T-cell (primary cell): ENCODE results near the gene OLFML1. TPM values are rescaled to one million over a fixed set of nuclear protein-coding genes. Genes with fewer than 3 reads are reported as not detected.
"Not testable (repeated sequence)": the region's sequence is repeated elsewhere in the genome, so short reads cannot be mapped to it uniquely, and the experiment has no call there.

Source experiments
- ATAC-seq, 4 experiments: fragments of 200-7000 bp in 3 of 4; fragments of 150-1000 bp in 1 of 4; cut with Tn5 transposase; replicated peaks in 1 of 4; 1 replicate in 3 of 4; 2 replicates in 1 of 4; pipeline ENCODE4 v1.10.0; 2021; ENCODE audit warnings: moderate library complexity in 3 of 4, mild to moderate bottlenecking in 2 of 4, moderate number of reproducible peaks in 1 of 4
- CTCF ChIA-PET, 2 donors: fragments of 300-600 bp; sonication (Branson Sonifier 250); formaldehyde crosslinking; loops; one replicate each; lab custom pipeline; 2022; ENCODE audit warnings: antibody characterized with exemption in 2 of 2; lab: Charles Lee
- POLR2A ChIA-PET, 2 donors: fragments of 300-600 bp; sonication (Branson Sonifier 250); formaldehyde crosslinking; loops; one replicate each; lab custom pipeline; 2022; ENCODE audit warnings: antibody characterized with exemption in 2 of 2; lab: Charles Lee
- DNase-seq, 35 experiments: peaks; one replicate each; pipeline versions ENCODE4 v3.0.0 to v3.0.0-alpha.2; 2013 to 2023
- H3K27ac ChIP-seq: one replicate; pipeline ENCODE4 v1.5.1; 2013; ENCODE audit warnings: low read length
- H3K27me3 ChIP-seq, 2 experiments: replicated peaks in 1 of 2; 1 replicate in 1 of 2; 2 replicates in 1 of 2; pipeline versions ENCODE4 v1.6.1 to v1.7.0; 2013; ENCODE audit warnings: low read length in 1 of 2, mixed read lengths in 1 of 2; ENCODE audit not compliant: control insufficient read depth in 2 of 2, insufficient read depth in 2 of 2; ENCODE audit errors: extremely low read depth in 1 of 2
- H3K36me3 ChIP-seq, 2 donors: 1 replicate in 1 of 2; 2 replicates in 1 of 2; pipeline versions ENCODE4 v1.6.1 to v1.7.0; 2013; ENCODE audit warnings: low read length in 1 of 2; ENCODE audit not compliant: control insufficient read depth in 2 of 2, insufficient read depth in 1 of 2; ENCODE audit errors: extremely low read depth in 1 of 2
- H3K4me1 ChIP-seq, 2 experiments: 1 replicate in 1 of 2; 2 replicates in 1 of 2; pipeline versions ENCODE4 v1.6.1 to v1.7.0; 2013; ENCODE audit warnings: low read length in 2 of 2, mixed read lengths in 1 of 2; ENCODE audit not compliant: insufficient read depth in 2 of 2, control insufficient read depth in 1 of 2; ENCODE audit errors: extremely low read depth in 1 of 2
- H3K4me3 ChIP-seq, 2 donors: 1 replicate in 1 of 2; 2 replicates in 1 of 2; pipeline versions ENCODE4 v1.5.1 to v1.7.0; 2013; ENCODE audit warnings: mild to moderate bottlenecking in 2 of 2, low read length in 1 of 2, moderate library complexity in 1 of 2; ENCODE audit not compliant: control insufficient read depth in 1 of 2; ENCODE audit errors: extremely low read depth in 1 of 2
- H3K9me3 ChIP-seq: 2 replicates; pipeline ENCODE4 v1.7.0; 2013
- H3K27ac Mint-ChIP-seq, 2 donors: one replicate each; pipeline ENCODE4 v1.8.0; 2020 to 2021; ENCODE audit warnings: mild to moderate bottlenecking in 2 of 2, mixed read lengths in 2 of 2
- H3K27me3 Mint-ChIP-seq, 2 donors: one replicate each; pipeline ENCODE4 v1.8.0; 2021 to 2022; ENCODE audit warnings: mixed read lengths in 2 of 2
- H3K36me3 Mint-ChIP-seq: one replicate; pipeline ENCODE4 v1.8.0; 2021; ENCODE audit warnings: mixed read lengths
- H3K4me1 Mint-ChIP-seq, 3 donors: one replicate each; pipeline ENCODE4 v1.8.0; 2020 to 2022; ENCODE audit warnings: mixed read lengths in 3 of 3, mild to moderate bottlenecking in 1 of 3
- H3K4me3 Mint-ChIP-seq, 3 donors: one replicate each; pipeline ENCODE4 v1.8.0; 2020 to 2022; ENCODE audit warnings: mild to moderate bottlenecking in 3 of 3, mixed read lengths in 3 of 3, moderate library complexity in 3 of 3
- H3K9me3 Mint-ChIP-seq, 3 donors: one replicate each; pipeline ENCODE4 v1.8.0; 2020 to 2022; ENCODE audit warnings: mixed read lengths in 3 of 3
- WGBS: methylation state at CpG from one replicate; pipeline ENCODE4 v1.1.5; 2013; ENCODE audit warnings: missing lambda C conversion rate; ENCODE audit not compliant: insufficient coverage; 5-methylcytosine and 5-hydroxymethylcytosine counted together
- total RNA-seq, 35 experiments: library from RNA in 6 of 35; stranded (reverse) in 6 of 35; fragments of 120-200 nt in 1 of 35; gene quantifications; one replicate each; pipeline versions ENCODE4 v1.2.1 to v1.2.4 and lab custom pipeline; 2013 to 2026

The OLFML1 gene
- total RNA-seq, 5 donors from 2014 or later (not counting 1 experiment from before 2014, with no cell fraction given) = 0.16 TPM; not detected in 4

DNA sequence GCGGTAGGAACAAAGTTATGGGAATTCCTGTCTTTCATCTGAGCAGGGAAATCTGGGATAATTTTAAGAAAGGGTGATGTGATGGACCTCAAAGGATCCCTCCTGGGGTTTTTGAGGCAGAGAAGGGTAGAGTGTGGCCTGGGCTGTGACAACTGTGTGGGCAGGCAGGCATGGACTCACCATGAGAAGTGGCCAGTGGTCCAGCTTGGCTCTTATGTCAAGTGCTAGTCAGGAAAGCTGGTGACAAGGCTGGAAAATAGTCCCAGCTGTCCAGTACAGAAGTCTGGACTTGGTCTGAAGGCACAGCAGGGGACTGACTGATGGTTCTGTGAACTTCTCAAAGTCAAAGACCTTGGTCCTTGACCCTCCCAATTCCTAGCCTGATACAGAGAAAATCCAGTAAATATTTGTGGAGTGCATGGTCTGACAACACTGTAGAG, 30.2 kb downstream of the OLFML1 start:
- Histone ChIP-seq H3K27me3 (peaks cover 0 to 8% of the 10 kb centered on the region in 2 experiments), H3K27ac (no peak overlapping the region), H3K4me3 (no peak overlapping the region), H3K9me3 (no peaks in the 10 kb centered on the region), H3K4me1 (peaks cover 22 to 57% of the 10 kb centered on the region in 2 experiments), H3K36me3 (no peaks in the 10 kb centered on the region)
- Mint-ChIP-seq H3K4me3 (peak overlapping the region; percentile 41 to 95 (median 91)), H3K36me3 (no peaks in the 10 kb centered on the region), H3K9me3 (peaks cover 0 to 10% (median 0%) of the 10 kb centered on the region in 3 donors), H3K4me1 (peaks cover 53 to 67% (median 66%) of the 10 kb centered on the region in 3 donors), H3K27me3 (peaks cover 0 to 3% of the 10 kb centered on the region in 2 donors), H3K27ac (peak overlapping the region in 1 of 2 donors; percentile 72)
- ChIA-PET CTCF (interaction anchor here in 1 of 2 donors (0.7 to 1.0 kb wide), 4 partner anchors 142 to 473 kb away, joined by 3 to 4 read pairs (median 3); partner anchors contain the start of gene EIF3F), POLR2A (interaction anchor here (0.7 to 0.8 kb wide), 2 partner anchors 25 to 1119 kb away, joined by 3 to 4 read pairs; no protein-coding TSS in a partner anchor)
- ATAC-seq = no peak
- no peak for DNase-seq
- WGBS = 93% methylated on average over 1 of the region's 1 CpG

DNA sequence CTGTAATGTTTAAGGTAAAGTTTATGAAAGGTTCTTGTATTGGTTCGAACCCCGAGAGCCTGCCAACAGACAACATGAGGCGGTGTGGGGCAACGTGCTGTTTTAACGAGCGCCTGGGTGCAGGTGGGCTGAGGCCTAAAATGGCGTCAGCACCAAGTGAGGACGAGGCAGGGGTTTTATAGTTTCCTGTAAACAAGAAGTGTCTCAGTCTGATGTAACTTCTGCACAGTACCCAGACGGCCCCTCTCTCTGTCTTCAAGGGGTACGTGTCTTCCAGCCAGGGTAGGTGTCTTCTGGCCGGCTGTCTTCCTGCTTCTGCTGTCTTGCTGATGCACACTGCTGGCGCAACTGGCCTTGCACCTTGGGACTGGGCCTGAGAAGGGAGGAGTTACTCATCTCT, 31.2 kb downstream of the OLFML1 start:
- H3K36me3 Mint-ChIP-seq = no peaks in the 10 kb centered on the region
- Histone ChIP-seq H3K4me1 (peaks cover 30 to 61% of the 10 kb centered on the region in 2 experiments), H3K27ac (no peak overlapping the region), H3K9me3 (no peaks in the 10 kb centered on the region), H3K36me3 (no peaks in the 10 kb centered on the region), H3K4me3 (no peak overlapping the region), H3K27me3 (peaks cover 0 to 8% of the 10 kb centered on the region in 2 experiments)
- H3K9me3 Mint-ChIP-seq = peaks cover 0 to 10% (median 0%) of the 10 kb centered on the region in 3 donors
- ATAC-seq = peak in 3 of 4 experiments; percentile 7 to 30 (median 24)
- WGBS = 88% methylated on average over 12 of the region's 12 CpGs
- H3K27me3 Mint-ChIP-seq = peaks cover 0 to 3% of the 10 kb centered on the region in 2 donors
- peaks cover 49 to 63% (median 62%) of the 10 kb centered on the region in 3 donors for H3K4me1 Mint-ChIP-seq
- peak overlapping the region; percentile 72 to 84 for H3K27ac Mint-ChIP-seq
- ChIA-PET CTCF (no interaction called here), POLR2A (interaction anchor here in 1 of 2 donors (0.5 kb wide), 1 partner anchor 49 kb away, joined by 4 read pairs; no protein-coding TSS in a partner anchor)
- peak overlapping the region in 2 of 3 donors; percentile 37 to 91 for H3K4me3 Mint-ChIP-seq
- peak in 19 of 35 experiments; percentile 8 to 63 (median 23) for DNase-seq

DNA sequence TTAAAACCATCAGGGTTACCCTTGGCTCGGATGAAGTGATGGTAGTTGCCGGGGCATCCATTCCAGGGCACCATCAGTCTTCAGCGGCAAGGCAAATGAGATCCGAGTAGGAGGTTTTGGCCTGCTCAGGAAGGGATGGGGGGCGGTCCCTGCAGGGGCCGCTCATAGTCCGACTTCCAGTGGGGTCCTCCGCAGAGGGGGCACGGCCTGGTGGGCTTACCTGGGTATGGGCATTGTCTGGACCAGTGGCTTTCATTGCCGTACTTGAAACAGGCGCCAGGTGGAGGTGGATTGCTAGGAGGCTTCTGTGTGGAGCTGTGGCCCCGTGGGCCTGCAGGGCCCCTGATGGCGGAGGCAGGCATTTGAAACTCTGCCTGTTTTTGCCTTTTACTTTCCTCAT, 32.4 kb downstream of the OLFML1 start:
- H3K4me3 ChIP-seq, H3K27ac ChIP-seq, ATAC-seq, H3K9me3 Mint-ChIP-seq, DNase-seq, CTCF ChIA-PET, H3K36me3 Mint-ChIP-seq, H3K27ac Mint-ChIP-seq, H3K27me3 Mint-ChIP-seq, POLR2A ChIA-PET, H3K27me3 ChIP-seq, H3K36me3 ChIP-seq, H3K9me3 ChIP-seq: not testable (repeated sequence)
- Mint-ChIP-seq H3K4me3 (peak overlapping the region in 1 of 3 donors; percentile 91), H3K4me1 (peaks cover 36 to 53% (median 49%) of the 10 kb centered on the region in 3 donors)
- 77% methylated on average over 10 of the region's 13 CpGs for WGBS
- H3K4me1 ChIP-seq = peaks cover 26 to 61% of the 10 kb centered on the region in 2 experiments

DNA sequence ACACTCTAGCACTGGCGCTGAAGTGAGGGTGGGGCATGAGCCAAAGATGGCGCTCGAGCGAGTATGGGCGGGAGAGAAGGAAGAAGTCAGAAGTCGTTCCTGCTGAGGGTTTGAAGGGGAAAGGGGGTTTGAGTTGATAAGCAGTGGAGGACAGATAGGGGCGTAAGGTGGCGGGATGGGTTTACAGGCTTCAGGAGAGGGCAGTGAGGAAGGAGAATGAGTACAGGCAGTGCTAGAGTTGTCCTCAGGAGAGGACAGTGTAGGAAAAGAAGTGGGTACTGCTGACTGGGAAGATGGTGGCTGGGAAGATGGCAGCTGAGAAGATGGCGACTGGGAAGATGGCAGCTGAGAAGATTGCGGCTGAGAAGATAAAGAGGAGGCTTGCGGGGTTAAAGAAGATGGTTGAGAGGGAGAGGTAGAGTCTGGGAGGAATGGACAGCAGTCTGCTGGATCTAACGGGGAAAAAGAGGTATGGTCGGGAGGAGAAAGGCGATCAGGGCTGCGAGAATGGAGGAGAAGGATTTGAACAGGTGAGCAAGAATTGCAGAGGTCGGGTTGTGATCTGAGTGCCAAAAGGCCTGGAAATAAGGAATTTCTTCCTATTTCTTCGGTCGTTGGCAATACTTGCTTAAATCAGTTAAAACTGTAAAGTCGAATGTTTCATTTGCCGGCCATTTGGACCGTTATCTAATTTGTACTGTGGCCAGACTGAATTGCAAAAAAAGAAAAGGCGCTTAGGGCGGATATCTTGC, 33.7 kb downstream of the OLFML1 start:
- H3K27ac Mint-ChIP-seq = peak overlapping the region; percentile 3 to 47
- no peak overlapping the region for H3K27ac ChIP-seq
- H3K4me3 ChIP-seq = no peak overlapping the region
- H3K4me1 Mint-ChIP-seq = peaks cover 38 to 57% (median 52%) of the 10 kb centered on the region in 3 donors
- peaks cover 0 to 6% of the 10 kb centered on the region in 2 experiments for H3K27me3 ChIP-seq
- POLR2A ChIA-PET = no interaction called here
- ATAC-seq (no peak), DNase-seq (no peak)
- H3K9me3 ChIP-seq = no peaks in the 10 kb centered on the region
- peaks cover 28 to 66% of the 10 kb centered on the region in 2 experiments for H3K4me1 ChIP-seq
- peak overlapping the region in 1 of 3 donors; percentile 21 for H3K4me3 Mint-ChIP-seq
- peaks cover 0 to 3% of the 10 kb centered on the region in 2 donors for H3K27me3 Mint-ChIP-seq
- WGBS = 90% methylated on average over 22 of the region's 23 CpGs
- no peaks in the 10 kb centered on the region for H3K36me3 ChIP-seq
- peaks cover 0 to 10% (median 0%) of the 10 kb centered on the region in 3 donors for H3K9me3 Mint-ChIP-seq
- CTCF ChIA-PET = no interaction called here
- no peaks in the 10 kb centered on the region for H3K36me3 Mint-ChIP-seq

DNA sequence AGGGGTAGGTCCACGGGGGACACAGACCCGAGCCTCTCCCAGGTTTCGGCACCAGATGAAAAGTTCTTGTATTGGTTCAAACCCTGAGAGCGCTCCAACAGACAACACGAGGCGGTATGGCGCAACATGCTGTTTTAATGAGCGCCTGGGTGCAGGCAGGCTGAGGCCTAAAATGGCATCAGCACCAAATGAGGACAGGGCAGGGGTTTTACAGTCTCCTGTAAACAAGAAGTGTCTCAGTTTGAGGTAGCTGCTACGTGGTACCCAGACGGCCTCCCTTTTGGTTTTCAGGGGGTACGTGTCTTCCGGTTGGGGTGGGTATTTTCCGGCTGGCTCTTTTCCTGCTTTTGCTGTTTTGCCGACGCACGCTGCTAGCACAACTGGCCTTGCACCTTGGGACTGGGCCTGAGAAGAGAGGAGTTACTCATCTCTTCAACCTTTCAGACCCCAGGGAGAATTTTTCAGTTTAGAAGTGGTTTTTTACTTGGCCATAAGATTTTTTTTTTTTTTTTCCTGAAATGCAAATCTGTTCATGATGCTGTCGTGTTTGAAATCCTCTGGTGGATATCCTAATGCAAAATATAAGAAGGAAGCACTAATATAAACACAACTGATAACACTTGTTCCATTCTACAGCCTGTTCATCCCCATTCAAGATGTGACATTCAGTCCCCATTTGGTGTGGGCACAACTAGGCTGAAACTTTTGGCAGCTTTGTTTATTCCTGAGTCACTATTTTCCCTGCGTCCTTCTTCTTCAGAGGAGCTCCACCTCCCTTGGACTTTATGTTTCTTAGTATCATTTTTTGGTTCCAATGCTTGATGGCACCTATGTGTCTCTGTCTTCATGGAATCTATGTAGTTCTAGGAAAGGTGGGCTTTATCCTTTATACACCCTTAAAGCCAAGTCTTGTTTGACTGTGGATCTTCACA, 35.0 kb downstream of the OLFML1 start:
- no peak overlapping the region for H3K27ac ChIP-seq
- H3K4me1 ChIP-seq = peaks cover 29 to 71% of the 10 kb centered on the region in 2 experiments
- 76% methylated on average over 10 of the region's 18 CpGs for WGBS

More for the DNA sequence above, 35.0 kb downstream of the OLFML1 start:
- no peak overlapping the region for H3K27ac Mint-ChIP-seq
- peaks cover 0 to 3% of the 10 kb centered on the region in 2 donors for H3K27me3 Mint-ChIP-seq
- no peaks in the 10 kb centered on the region for H3K27me3 ChIP-seq
- peaks cover 0 to 10% (median 0%) of the 10 kb centered on the region in 3 donors for H3K9me3 Mint-ChIP-seq
- ChIA-PET CTCF (interaction anchor here in 1 of 2 donors (0.5 to 2.0 kb wide), 3 partner anchors 14 to 1029 kb away, joined by 3 to 5 read pairs (median 3); no protein-coding TSS in a partner anchor), POLR2A (no interaction called here)
- H3K4me3 ChIP-seq = no peak overlapping the region
- H3K4me1 Mint-ChIP-seq = peaks cover 44 to 61% (median 56%) of the 10 kb centered on the region in 3 donors
- H3K36me3 ChIP-seq = no peaks in the 10 kb centered on the region
- no peak overlapping the region for H3K4me3 Mint-ChIP-seq
- ATAC-seq (peak in 1 of 4 experiments; percentile 4), DNase-seq (peak in 1 of 35 experiments; percentile 14)
- H3K9me3 ChIP-seq = no peaks in the 10 kb centered on the region
- no peaks in the 10 kb centered on the region for H3K36me3 Mint-ChIP-seq
